ENCODE measurements around the gene FAR1.

The FAR1 gene

GRCh38 chr11:13664351-13664750 is 4.1 kb upstream of the FAR1 start:
- no peak for TF ChIP-seq CTCF (IDR thresholded peaks at IDR 0.05; ENCODE audit: low read depth, low read length)
- H3K4me3 ChIP-seq (ENCODE audit: low read depth, low read length): no peak overlapping the region

DNA sequence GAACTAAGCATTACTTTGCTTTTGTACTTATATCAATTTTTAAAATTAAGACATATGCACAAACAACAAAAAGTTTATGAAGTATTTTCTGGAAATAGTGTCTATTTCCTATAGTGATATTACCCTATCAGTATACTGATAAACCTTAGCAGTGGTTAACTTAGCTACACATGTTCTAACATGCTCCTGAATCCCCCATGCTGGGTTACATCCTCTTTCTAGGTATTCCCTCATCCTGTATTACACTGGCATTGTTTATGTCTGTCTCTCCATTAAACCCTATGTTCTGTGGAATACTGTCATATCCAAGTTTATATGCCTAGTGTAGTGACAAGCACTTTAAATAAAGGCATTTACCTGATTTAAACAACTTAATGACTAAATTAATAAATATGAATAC is 1.8 kb upstream of the FAR1 start:
- H3K4me3 ChIP-seq (ENCODE audit: low read depth, low read length): no peak overlapping the region
- no peak for TF ChIP-seq CTCF (IDR thresholded peaks at IDR 0.05; ENCODE audit: low read depth, low read length)

GRCh38 chr11:13667245-13667644 is 1.2 kb upstream of the FAR1 start:
- no peak for TF ChIP-seq CTCF (IDR thresholded peaks at IDR 0.05; ENCODE audit: low read depth, low read length)
- peak overlapping the region; percentile 81 for H3K4me3 ChIP-seq (ENCODE audit: low read depth, low read length)

GRCh38 chr11:13667795-13668101 is 720 bp upstream of the FAR1 start:
- TF ChIP-seq CTCF (IDR thresholded peaks at IDR 0.05; ENCODE audit: low read depth, low read length): no peak
- H3K4me3 ChIP-seq (ENCODE audit: low read depth, low read length): peak overlapping the region; percentile 81

DNA sequence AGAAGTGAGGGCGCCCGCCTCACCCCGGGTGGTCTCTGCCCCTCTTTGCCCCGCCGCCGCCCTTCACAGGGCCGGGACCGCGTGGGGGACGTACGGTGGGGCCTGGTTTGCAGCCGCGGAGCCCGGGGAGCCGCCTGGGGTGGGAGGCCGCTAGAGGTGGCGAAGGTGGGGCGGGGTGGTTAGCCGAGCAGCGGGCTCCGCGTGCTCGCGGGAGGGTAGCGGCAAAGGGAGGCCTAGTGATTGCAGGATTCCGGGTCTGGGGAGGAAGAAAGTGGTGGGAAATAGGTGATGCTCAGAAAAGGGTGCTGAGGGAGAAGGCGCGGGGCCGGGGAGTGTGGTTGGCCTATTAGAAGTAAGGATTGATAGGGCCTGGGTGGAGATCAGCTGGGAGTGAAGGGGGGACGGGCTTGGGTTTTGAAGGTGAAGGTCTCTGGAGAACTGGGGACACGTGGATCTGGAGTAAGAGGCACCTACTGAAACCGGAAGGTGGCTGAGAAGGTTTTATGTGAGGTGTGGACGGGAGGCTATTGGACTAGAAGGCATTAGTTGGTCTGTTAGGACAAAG is 571 bp downstream of the FAR1 start:
- TF ChIP-seq CTCF (IDR thresholded peaks at IDR 0.05; ENCODE audit: low read depth, low read length): no peak
- peak overlapping the region; percentile 86 for H3K4me3 ChIP-seq (ENCODE audit: low read depth, low read length)

GRCh38 chr11:13669544-13670488 is 1.3 kb downstream of the FAR1 start:
- peak overlapping the region; percentile 86 for H3K4me3 ChIP-seq (ENCODE audit: low read depth, low read length)
- TF ChIP-seq CTCF (IDR thresholded peaks at IDR 0.05; ENCODE audit: low read depth, low read length): no peak

GRCh38 chr11:13672576-13673210 is 4.2 kb downstream of the FAR1 start:
- no peak overlapping the region for H3K4me3 ChIP-seq (ENCODE audit: low read depth, low read length)
- no peak for TF ChIP-seq CTCF (IDR thresholded peaks at IDR 0.05; ENCODE audit: low read depth, low read length)
